ENCODE results near the gene RABGEF1. TPM values are rescaled to one million over a fixed set of nuclear protein-coding genes. Genes with fewer than 3 reads are reported as not detected.
"Not testable (repeated sequence)": the region's sequence is repeated elsewhere in the genome, so short reads cannot be mapped to it uniquely, and the experiment has no call there.

RABGEF1 gene
- total and polyA plus RNA-seq, 5 donors: 7.7 to 19.0 (median 16.5) TPM

DNA sequence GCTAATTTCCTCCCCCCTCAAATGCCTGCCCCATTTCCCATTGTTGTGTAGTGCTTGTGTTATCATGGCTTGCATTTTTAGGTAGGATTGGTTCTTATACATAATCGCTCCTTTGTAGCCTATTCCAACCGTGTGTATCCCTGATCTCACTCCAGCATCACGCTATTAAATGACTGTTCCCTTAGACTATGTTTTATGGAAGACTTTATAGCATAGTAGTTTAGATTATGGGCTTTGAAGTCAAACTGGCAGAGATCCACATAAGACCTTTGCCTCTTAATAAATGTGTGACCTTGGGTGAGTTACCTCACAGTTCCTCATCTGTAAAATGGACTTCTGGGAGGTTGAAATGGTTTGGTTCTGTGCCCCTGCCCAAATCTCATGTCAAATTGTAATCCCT is 5.4 kb upstream of the RABGEF1 start:
- no peak for ATAC-seq
- intact Hi-C loops (cut with DNase I): no loop called here
- whole genome bisulfite sequencing: 90% methylated on average over 3 of the region's 3 CpGs
- no peaks in the 10 kb centered on the region for H3K27me3 ChIP-seq (ENCODE audit: control insufficient read depth, insufficient read depth)
- H3K27ac ChIP-seq (ENCODE audit: low read length): no peak overlapping the region
- no peaks in the 10 kb centered on the region for H3K4me1 ChIP-seq (ENCODE audit: control insufficient read depth, insufficient read depth, low read length)
- no peaks in the 10 kb centered on the region for H3K9me3 ChIP-seq (ENCODE audit: control insufficient read depth, low read length)
- no peak overlapping the region for H3K4me3 ChIP-seq (ENCODE audit: low read length)
- no peak for DNase-seq

GRCh38 chr7:66735850-66736249 is 4.7 kb upstream of the RABGEF1 start:
- intact Hi-C loops (cut with DNase I): no loop called here
- Histone ChIP-seq H3K4me3 (ENCODE audit: low read length) (no peak overlapping the region), H3K4me1 (ENCODE audit: control insufficient read depth, insufficient read depth, low read length) (no peaks in the 10 kb centered on the region), H3K27ac (ENCODE audit: low read length) (no peak overlapping the region), H3K9me3 (ENCODE audit: control insufficient read depth, low read length) (no peaks in the 10 kb centered on the region), H3K27me3 (ENCODE audit: control insufficient read depth, insufficient read depth) (no peaks in the 10 kb centered on the region)
- no peak for ATAC-seq
- 87% methylated on average over 1 of the region's 1 CpG for WGBS
- DNase-seq: no peak

DNA sequence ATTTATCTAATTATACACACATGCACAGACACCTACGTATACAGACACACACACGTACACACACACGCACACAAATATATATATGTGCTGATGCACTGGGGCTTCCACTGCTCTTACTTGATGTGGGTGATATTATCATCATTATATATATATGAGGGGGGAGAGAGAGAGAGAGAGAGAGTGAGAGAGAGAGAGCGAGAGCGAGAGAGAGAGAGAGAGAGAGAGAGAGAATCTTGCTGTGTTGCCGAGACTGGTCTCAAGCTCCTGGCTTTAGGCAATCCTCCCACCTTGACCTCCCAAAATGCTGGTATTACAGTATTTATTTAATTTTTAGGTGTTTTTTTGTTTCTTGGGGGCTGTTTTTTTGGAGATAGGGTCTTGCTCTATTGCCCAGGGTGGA is 3.6 kb upstream of the RABGEF1 start:
- Histone ChIP-seq H3K27me3 (ENCODE audit: control insufficient read depth, insufficient read depth) (no peaks in the 10 kb centered on the region), H3K9me3 (ENCODE audit: control insufficient read depth, low read length) (no peaks in the 10 kb centered on the region), H3K27ac (ENCODE audit: low read length) (no peak overlapping the region), H3K4me1 (ENCODE audit: control insufficient read depth, insufficient read depth, low read length) (no peaks in the 10 kb centered on the region), H3K4me3 (ENCODE audit: low read length) (no peak overlapping the region)
- intact Hi-C loops (cut with DNase I): no loop called here
- WGBS: 91% methylated on average over 6 of the region's 6 CpGs
- DNase-seq (no peak), ATAC-seq (no peak)

DNA sequence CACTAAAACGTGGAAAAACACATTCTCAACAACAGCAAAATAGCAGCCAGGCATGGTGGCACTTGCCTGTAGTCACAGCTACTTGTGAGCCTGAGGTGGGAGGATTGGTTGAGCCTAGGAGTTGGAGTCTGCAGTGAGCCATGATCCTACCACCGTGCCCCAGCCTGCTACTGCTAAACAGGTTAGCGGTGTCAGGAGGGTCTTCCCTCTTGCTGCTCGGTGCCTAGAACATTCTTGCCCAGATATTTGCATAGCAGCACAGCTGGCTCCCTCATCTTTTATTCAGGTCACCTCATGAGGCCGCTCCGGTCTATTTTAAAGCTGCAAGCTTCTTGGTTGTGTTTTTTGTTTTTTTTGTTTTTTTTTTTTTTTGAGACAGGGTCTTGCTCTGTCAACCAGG is 2.9 kb upstream of the RABGEF1 start:
- DNase-seq (no peak), ATAC-seq (no peak)
- Histone ChIP-seq H3K4me1 (ENCODE audit: control insufficient read depth, insufficient read depth, low read length) (no peaks in the 10 kb centered on the region), H3K27ac (ENCODE audit: low read length) (no peak overlapping the region), H3K27me3 (ENCODE audit: control insufficient read depth, insufficient read depth) (no peaks in the 10 kb centered on the region), H3K4me3 (ENCODE audit: low read length) (no peak overlapping the region), H3K9me3 (ENCODE audit: control insufficient read depth, low read length) (no peaks in the 10 kb centered on the region)
- intact Hi-C loops (cut with DNase I): no loop called here
- WGBS: 79% methylated on average over 6 of the region's 6 CpGs

- Histone ChIP-seq H3K27me3 (ENCODE audit: control insufficient read depth, insufficient read depth) (no peaks in the 10 kb centered on the region), H3K27ac (ENCODE audit: low read length) (no peak overlapping the region), H3K4me1 (ENCODE audit: control insufficient read depth, insufficient read depth, low read length) (no peaks in the 10 kb centered on the region), H3K9me3 (ENCODE audit: control insufficient read depth, low read length) (no peaks in the 10 kb centered on the region), H3K4me3 (ENCODE audit: low read length) (peak overlapping the region; percentile 61)
- no peak for ATAC-seq
- DNase-seq: no peak
- WGBS: 92% methylated on average over 14 of the region's 14 CpGs
- intact Hi-C loops (cut with DNase I): no loop called here
Measured at GRCh38 chr7:66739477-66739876, 1.1 kb upstream of the RABGEF1 start.

DNA sequence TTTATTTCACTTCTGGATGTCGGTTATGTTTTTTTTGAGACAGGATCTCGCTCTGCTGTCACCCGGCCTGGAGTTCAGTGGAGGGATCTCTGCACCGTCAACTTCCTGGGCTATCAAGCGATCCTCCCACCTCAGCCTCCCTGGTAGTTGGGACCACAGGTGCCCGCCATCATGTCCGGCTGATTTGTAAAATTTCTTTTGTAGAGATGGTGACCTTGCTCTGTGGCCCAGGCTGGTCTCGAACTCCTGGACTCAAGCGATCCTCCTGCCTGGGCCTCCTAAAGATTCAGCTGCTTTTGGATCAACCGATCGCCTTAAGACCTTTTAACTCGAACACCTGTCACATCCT is 606 bp upstream of the RABGEF1 start:
- 14% methylated on average over 12 of the region's 12 CpGs for WGBS
- ATAC-seq (no peak), DNase-seq (no peak)
- intact Hi-C loops (cut with DNase I): no loop called here
- H3K4me1 ChIP-seq (ENCODE audit: control insufficient read depth, insufficient read depth, low read length): no peaks in the 10 kb centered on the region
- peak overlapping the region; percentile 86 for H3K27ac ChIP-seq (ENCODE audit: low read length)
- H3K27me3 ChIP-seq (ENCODE audit: control insufficient read depth, insufficient read depth): no peaks in the 10 kb centered on the region
- peak overlapping the region; percentile 61 for H3K4me3 ChIP-seq (ENCODE audit: low read length)
- H3K9me3 ChIP-seq (ENCODE audit: control insufficient read depth, low read length): no peaks in the 10 kb centered on the region

DNA sequence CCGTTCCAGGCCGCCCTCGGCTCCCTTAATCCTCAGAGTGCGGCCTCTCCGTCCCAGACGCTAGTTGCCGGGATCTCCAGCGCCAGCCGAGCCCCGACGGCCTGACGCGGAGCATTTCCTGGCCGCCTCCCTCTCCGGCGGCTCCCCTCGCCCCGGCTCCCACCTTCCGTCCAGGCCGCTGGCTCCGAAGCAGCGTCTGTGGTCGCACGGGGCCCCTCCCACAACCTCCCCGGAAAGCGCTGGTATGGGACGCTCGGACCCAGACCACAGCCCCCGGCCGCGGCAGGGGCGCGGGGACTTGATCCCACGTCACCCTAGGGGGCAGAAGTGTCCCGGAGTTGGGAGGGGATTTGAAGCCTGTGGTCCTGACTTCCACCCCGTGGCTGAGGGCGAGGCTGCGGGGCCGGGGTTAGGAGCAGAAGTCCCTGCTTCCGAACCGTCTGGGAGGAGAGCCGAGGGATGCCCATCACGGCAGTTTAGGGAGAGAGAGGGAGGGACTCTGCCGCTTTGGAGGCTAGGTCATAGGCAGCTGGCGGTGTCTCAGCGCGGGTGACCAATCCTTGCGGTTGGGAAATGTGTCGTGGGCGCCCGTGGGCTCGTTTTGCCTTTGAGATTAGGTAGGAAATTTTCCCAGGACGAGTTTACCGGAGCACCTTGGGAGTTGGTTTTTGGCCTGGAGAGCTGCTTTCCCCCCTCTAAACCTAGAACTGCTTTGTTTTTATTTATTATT is 612 bp downstream of the RABGEF1 start:
- under 1% methylated on average over 54 of the region's 54 CpGs for WGBS
- DNase-seq (peak; percentile 59 to 81 (median 77)), ATAC-seq (peak; percentile 63 to 73)

GRCh38 chr7:66741710-66742049 is 1.1 kb downstream of the RABGEF1 start:
- no peak for ATAC-seq
- peak in 1 of 3 donors; percentile 23 for DNase-seq
- intact Hi-C loops (cut with DNase I): no loop called here
- Histone ChIP-seq H3K9me3 (ENCODE audit: control insufficient read depth, low read length) (no peaks in the 10 kb centered on the region), H3K27ac (ENCODE audit: low read length) (peak overlapping the region; percentile 34), H3K4me3 (ENCODE audit: low read length) (peak overlapping the region; percentile 61), H3K27me3 (ENCODE audit: control insufficient read depth, insufficient read depth) (no peaks in the 10 kb centered on the region), H3K4me1 (ENCODE audit: control insufficient read depth, insufficient read depth, low read length) (peaks cover 1% of the 10 kb centered on the region)
- 55% methylated on average over 17 of the region's 17 CpGs for WGBS

More for the DNA sequence above, 612 bp downstream of the RABGEF1 start:
- intact Hi-C loops (cut with DNase I); H3K4me1 ChIP-seq (ENCODE audit: control insufficient read depth, insufficient read depth, low read length); H3K9me3 ChIP-seq (ENCODE audit: control insufficient read depth, low read length); H3K27me3 ChIP-seq (ENCODE audit: control insufficient read depth, insufficient read depth): not testable (repeated sequence)
- peak overlapping the region; percentile 55 for H3K27ac ChIP-seq (ENCODE audit: low read length)
- peak overlapping the region; percentile 61 for H3K4me3 ChIP-seq (ENCODE audit: low read length)

DNA sequence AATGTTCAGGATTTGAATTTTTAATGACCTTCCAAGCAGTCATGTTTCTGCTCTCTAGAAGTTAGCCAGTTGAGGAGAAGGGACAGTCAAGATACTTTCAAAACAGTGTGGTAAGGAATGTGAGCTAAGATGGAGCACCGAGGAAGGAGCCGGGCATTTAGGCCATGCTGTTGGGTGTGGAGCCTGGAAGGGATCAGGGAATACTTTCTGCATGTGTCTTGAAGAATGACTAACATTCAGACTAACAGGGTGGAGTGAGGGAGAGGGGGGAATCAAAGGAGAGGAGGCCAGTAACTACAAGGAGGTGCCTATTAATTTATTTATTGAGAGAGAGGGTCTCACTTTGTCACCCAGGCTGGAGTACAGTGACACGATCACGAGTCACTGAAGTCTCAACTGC is 1.8 kb downstream of the RABGEF1 start:
- ATAC-seq; H3K27me3 ChIP-seq (ENCODE audit: control insufficient read depth, insufficient read depth); H3K4me1 ChIP-seq (ENCODE audit: control insufficient read depth, insufficient read depth, low read length); H3K4me3 ChIP-seq (ENCODE audit: low read length); intact Hi-C loops (cut with DNase I); H3K27ac ChIP-seq (ENCODE audit: low read length); DNase-seq; H3K9me3 ChIP-seq (ENCODE audit: control insufficient read depth, low read length): not testable (repeated sequence)
- whole genome bisulfite sequencing: 62% methylated on average over 4 of the region's 4 CpGs

DNA sequence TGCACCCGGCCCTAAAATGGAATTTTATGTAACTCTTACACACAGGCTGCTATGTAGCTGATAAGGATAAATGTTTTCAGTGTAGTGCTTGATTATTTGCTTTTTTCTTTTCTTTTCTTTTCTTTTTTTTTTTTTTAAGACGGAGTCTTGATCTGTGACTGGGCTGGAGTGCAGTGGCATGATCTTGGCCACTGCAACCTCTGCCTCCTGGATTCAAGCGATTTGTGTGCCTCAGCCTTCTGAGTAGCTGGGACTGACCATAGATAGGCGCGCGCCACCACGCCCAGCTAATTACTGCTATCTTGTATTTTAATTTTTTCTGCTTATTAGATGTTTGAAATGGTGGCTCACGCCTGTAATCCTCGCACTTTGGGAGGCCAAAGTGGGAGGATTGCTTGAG is 3.4 kb downstream of the RABGEF1 start:
- H3K27ac ChIP-seq (ENCODE audit: low read length): no peak overlapping the region
- H3K4me3 ChIP-seq (ENCODE audit: low read length): no peak overlapping the region
- DNase-seq (no peak), ATAC-seq (no peak)
- intact Hi-C loops (cut with DNase I): no loop called here
- no peaks in the 10 kb centered on the region for H3K9me3 ChIP-seq (ENCODE audit: control insufficient read depth, low read length)
- 97% methylated on average over 9 of the region's 9 CpGs for WGBS
- peaks cover 2% of the 10 kb centered on the region for H3K4me1 ChIP-seq (ENCODE audit: control insufficient read depth, insufficient read depth, low read length)
- H3K27me3 ChIP-seq (ENCODE audit: control insufficient read depth, insufficient read depth): no peaks in the 10 kb centered on the region

DNA sequence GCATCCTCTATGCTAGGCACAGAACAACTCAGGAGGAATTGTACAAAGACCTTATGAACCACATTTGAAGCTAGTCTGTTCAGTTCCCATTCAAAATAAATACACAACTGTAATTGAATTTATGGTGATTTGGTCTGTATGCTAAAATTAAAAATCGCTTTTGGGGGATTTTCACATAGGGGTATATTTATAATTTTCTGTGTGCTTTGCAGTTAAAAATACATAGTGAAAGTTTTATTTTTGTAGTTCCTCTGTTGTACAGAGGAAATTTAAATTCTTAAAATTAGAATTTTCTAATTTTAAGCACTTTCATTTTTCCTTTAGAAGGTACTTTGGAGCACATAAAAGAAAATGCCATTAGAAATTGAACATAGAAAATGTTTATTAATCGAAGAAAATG is 6.9 kb downstream of the RABGEF1 start:
- Histone ChIP-seq H3K9me3 (ENCODE audit: control insufficient read depth, low read length) (no peaks in the 10 kb centered on the region), H3K4me1 (ENCODE audit: control insufficient read depth, insufficient read depth, low read length) (peaks cover 2% of the 10 kb centered on the region), H3K27ac (ENCODE audit: low read length) (no peak overlapping the region), H3K4me3 (ENCODE audit: low read length) (no peak overlapping the region), H3K27me3 (ENCODE audit: control insufficient read depth, insufficient read depth) (no peaks in the 10 kb centered on the region)
- no peak for ATAC-seq
- WGBS: 87% methylated on average over 2 of the region's 2 CpGs
- intact Hi-C loops (cut with DNase I): no loop called here
- DNase-seq: no peak

Measured in right cardiac atrium (tissue), 5 donors.